SHP77 (cell line): ENCODE measurements around the gene CDX1.

Experiments used
- DNase-seq, 2 experiments: peaks; one replicate each; lab custom pipeline; 2025; lab: John Stamatoyannopoulos, UW

CDX1 gene

DNA sequence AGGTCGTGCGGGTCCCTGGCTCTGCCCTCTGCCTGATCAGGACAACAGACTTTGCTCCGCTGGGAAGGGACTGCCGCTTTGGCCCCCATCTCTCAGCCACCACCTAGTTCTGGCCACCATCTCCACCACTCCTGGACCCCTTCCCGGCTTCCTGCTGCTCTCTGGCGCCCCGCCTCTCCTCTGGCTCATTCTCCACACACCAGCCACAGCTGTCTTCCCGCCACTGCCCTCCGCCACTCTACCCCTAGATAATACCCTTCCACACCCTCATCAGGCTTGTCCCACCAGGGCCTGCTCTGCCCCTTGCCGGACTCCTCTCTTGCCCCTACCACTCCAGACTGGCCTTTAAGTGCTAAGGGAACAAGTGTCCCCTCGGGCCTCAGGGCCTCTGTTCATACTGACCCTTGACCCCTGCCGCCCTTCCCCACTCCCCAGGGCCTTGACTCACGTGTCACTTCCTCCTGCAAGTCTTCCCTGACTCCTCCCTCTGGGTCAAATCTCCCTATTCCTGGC, 3.0 kb upstream of the CDX1 start:
- no peak for DNase-seq

DNA sequence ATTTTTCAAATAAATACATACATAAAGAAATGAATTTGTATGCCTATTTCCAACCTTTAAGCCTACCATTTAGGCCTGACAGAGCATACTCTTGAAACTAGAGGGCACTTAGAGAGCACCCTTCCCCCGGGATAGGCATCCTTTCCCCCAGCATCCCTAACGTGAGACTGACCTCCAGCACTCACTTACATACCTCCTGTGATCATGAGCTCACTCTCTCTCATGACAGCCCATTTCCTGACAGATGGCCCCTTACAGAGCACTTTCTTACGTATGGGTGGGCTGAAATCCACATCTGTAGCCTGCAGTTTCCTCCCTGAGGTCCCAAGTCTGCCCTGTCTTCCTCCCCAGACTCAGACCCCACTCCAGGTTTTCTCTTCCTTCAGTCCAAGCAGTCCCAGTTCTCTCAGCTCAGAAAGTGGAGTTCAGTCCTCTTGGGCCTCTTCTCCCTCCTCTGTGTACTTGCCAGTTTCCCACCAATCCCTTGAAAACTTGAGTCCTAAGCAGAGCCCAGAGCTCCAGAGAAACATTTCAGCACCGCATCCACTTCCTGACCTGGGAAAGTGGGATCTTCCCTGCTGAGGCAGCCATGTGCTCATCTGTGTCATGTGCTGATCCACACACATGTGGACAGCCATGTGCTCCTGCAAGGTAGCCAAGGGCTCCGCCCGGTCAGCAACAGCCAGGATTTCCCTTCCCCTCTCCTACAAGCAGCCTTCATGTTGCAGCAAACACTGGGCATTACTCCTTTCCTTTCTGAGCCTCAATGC, 2.2 kb upstream of the CDX1 start:
- no peak for DNase-seq

DNA sequence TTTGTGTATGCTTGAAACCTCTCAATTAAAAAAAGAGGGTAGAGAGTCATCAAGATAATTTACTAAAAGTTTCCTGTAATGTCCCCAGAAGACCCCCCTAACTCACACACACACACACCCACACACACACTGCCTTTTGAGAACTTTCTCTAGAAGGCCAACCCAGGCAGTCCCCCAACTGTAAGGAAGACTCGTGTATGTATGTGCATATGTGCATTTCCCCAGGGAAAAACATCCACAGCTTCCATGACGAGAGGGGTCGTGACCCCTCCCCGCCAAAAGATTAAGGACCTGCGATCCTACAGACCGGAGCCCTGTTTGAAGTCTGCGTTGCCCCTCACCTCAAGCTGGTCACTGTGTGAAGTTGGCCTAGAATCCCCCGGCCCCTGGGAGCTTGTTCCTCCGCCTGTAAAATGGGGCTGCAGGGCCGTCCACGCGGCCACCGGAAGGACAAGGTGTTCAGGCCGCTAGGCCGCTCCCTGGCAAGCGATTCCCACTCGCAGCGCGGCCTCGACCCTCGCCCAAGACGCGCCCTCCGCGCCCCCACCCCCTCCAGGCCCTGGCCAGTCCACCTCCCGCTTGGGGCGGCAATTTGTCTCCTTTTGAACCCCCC, 435 bp upstream of the CDX1 start:
- no peak for DNase-seq

DNA sequence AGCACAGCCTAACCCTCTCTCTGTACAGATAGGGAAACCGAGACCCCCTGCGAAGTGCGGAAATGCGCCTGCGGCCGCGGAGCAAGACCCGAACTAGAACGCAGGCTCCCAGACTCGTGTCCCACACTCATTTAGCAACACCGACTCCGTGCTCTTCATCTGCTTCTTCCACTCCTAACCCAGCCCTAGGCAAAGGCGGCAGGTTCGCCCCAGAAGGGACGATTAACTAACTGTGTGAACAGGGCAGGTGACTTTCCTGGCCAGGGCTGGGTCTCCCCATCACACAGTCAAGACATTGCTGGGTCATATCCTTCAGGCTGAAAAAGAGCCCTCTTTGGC, 903 bp downstream of the CDX1 start:
- no peak for DNase-seq

DNA sequence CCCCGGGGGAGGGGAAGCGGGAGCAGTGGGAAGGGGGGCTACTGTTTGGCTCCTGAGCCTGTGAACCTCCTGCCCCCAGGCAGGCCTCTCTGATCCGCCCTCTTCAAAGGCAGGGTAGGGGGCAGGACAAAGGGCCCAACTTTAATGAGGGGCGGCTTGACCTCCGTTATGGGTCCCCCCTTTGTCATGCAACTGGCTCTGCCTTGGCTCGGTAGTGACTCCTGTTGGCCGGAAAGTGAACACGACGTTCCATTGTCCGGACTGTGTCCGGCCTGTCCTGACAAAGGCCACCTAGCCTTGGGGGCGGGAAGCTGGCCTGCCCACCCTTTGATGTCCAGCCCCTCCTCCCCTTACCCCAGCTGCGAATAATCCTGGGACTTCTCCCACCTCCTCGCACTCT, 1.3 kb downstream of the CDX1 start:
- DNase-seq: no peak

DNA sequence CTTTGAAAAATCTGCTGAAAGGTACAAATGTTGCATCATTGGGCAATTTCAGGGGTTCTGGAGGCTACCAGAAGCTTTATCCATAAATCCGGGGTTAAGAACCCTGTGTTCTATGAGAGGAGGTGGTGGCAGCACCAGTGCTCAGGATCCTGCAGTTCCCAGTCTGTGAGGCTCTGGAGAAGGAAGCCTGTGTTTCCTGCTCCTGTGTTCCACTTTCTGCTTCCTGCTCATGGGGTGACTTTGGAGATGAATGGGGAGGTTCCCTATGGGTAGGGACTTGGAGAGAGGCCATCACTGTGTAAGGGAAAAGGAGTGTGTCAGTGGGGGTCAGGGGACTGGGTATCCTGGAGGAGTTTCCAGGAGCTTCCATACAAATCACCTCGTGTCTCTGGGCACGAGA, 2.3 kb downstream of the CDX1 start:
- DNase-seq: no peak

DNA sequence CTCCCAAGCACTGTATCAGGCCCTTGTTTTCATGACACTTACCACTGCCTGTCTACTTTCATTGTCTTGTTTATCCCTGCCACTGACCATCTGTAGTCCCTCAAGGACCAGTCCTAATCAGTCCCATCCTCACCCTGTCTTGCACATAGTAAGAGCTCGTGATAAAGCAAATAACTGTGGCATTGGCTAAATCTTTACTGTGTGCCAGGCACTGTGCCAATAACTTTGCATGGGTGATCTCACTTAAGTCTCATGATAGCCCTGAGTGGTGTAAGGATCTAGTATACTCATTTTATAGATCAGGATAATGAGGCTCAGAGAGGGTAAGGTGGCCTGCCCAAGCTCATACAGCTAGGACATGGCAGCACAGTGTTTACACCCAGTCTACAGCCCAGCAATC, 5.6 kb downstream of the CDX1 start:
- no peak for DNase-seq

DNA sequence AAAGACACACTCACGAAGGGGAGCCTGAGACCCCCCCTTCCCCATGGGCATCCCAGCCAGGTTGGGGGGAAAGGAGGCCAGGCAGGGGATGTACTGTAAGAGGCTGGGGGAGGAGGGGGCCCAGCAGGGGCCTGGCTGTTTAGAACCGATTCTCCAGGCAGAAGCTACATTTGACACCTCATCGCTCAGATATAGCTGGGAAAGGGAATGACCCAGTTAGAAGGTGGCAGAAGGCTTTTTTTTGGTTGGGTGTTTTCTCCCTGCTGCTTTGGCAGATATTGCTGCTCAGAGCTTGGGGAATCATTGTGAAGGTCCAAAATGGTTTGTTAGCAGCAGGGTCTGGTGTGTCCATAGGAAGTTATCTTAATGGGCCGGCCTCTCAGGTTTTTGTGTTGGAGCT, 6.0 kb downstream of the CDX1 start:
- DNase-seq: no peak

DNA sequence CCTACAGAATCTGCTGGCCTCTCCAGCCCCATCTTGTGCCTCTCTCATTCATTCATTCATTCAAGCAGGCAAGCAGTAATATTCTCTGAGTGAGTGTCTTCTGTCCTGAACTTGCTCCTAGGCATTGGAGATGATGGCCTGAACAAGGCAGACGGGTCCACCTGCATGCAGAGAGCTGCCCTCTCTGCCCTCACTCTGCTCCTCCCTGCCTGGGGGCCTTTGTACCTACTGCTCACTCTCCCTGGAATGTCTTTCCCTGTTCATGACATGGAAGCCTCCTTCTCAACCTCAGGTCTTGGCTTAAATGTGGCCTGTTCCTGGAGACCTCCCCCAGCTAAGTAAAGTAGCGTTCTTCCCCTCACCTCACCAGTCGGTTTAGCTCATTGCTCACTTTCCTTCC, 6.6 kb downstream of the CDX1 start:
- DNase-seq: no peak

DNA sequence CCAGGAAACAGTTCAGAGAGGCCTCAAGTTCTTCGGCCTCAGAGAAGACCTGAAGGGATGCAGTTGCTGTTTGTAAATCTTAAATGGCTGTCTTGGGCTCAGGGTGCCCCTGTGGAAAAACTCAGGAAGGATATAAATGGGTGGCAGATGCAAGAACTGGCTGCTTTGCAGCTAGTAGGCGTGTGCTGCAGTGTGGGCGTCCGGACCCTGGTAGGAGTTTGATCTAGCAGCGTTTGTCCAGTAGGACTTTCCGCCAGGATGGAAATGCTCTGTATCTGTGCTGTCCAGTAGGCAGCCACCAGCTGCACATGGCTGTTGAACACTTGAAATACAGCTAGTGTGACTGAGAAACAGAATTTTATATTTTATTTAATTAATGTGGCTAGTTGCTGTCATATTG, 7.7 kb downstream of the CDX1 start:
- DNase-seq: no peak

DNA sequence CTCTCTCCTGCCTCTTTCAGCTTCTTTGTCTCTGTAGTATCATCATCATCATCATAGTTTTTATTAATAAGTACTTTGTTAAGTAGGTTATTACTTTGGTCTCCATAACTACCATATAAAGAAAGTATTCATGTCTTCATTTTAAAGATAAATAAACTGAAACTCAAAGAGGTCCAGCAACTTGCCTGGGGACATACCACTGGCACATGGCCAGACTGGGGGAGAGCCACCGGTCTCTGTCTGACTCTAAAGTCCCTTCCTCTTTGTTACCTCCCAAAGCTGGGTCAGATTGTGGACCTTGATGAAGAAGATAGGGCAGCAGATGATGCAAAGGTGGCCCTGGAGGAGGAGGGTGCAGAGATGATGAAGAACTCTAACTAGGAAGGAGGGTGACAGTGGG, 8.5 kb downstream of the CDX1 start:
- DNase-seq: no peak

DNA sequence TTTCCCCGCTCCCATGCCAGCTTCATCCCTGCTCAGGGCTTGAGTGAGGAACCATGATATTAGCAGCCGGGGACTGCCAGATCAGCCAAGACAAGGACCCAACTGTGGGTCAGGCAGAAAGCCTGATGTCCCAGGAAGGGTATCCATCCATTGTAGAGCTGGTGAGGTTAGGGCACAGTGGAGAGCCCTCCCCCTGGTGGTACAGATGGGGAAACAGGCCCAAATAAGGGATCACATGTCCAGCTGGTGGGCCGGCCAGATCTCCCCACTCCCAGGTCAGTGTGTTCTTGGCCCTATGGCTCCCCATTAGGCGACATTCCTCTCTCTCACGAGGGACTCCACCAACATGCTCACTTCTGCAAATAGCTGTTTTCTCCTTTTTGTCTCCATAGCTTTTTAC, 9.0 kb downstream of the CDX1 start:
- no peak for DNase-seq

DNA sequence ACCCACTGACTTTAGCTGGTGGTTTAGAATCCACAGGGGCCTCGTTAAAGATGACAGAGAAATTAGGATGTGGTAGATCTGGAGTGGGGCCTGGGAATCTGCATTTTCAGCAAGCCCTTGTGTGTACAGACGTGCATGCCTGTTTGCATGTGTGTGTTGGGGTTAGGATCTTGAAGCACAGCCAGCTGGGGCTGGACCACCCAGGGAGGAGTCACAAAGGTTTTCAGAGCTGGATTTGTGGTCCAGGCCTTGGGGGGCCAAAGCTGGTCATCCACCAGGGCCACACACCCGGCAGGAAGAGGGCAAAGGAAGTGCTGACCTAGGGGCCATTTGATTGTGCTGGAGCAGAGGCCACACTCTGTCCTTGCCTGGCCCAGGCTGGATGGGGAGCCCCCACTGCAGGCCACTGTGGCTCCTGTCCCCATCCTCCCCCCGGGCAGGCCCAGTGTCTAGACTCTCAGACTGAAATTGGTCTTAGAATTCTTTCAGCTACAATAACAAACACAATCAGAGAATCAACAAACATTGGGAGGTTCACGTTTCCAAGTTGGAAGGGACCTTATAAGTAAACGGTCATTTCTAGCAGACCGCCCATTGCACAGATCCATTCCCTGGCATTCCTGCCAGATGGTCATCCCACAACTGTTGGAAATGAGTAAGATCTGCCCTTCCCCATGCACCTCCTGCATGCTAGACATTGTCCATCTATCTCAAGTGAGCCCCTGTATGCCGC, 10.3 kb downstream of the CDX1 start:
- DNase-seq: no peak

DNA sequence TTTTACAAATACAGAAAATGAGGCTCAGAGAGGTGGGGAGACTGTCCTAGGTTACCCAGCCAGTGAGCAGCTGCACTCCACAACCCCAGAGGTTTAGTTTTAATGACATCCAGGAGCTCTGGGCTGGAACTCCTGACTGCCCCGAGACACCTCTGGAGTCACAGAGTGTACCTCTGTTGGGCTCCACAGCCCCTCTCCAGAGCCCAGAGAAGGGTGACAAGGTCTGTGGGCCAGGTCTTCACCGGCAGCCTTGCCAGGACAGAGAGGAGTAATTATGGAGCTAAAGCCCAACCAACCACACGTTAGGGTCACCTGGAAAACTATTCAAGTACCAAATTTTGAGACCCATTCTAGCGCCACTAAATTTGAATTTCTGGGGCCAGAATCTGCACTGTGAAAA, 11.1 kb downstream of the CDX1 start:
- no peak for DNase-seq

DNA sequence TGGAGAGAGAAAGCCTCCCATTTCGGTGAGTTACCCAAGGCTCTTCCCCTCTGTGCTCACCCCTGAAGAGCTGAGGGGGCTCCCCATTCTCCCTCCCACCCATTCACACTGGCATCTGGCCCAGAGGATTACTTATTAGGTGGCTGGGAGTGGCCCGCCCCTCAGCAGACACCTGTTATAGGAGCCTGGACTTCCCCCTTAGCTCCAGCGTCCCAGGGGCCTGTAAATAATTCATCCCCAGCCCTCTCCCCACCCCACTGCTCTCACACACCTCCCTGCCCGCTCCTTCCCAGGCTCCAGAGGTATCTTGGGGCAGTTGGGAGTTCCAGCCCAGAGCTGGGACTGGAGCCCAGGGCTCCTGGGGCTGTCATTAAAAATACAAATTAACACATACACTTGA, 11.7 kb downstream of the CDX1 start:
- DNase-seq: no peak

DNA sequence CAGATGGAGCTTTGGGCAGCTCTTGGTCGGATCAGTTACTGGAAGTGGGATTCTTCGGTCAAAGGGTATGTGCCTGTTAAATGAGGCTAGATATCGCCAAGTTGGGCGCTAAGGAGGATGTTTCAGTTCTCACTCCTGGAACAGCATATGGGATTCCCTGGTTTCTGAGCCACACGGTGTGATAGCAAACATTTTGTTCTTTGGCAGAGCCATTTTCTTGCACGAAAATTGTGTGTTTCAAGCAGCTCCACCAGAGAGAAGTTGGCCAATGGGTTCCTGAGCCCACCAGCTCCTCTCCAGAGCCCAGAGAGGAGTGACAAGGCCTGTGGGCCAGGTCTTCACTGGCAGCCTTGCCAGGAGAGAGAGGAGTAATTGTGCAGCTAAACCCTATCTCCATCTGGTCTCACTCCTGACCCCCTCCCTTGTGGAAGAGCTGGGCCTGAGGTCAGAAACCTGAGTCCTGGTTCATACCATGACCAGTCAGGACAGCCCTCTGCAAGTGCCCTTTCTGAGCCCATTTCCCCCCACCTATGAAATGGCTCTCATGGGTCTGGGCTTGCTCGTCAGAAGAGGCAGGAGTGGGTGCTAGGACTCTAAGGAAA, 12.5 kb downstream of the CDX1 start:
- DNase-seq: no peak

DNA sequence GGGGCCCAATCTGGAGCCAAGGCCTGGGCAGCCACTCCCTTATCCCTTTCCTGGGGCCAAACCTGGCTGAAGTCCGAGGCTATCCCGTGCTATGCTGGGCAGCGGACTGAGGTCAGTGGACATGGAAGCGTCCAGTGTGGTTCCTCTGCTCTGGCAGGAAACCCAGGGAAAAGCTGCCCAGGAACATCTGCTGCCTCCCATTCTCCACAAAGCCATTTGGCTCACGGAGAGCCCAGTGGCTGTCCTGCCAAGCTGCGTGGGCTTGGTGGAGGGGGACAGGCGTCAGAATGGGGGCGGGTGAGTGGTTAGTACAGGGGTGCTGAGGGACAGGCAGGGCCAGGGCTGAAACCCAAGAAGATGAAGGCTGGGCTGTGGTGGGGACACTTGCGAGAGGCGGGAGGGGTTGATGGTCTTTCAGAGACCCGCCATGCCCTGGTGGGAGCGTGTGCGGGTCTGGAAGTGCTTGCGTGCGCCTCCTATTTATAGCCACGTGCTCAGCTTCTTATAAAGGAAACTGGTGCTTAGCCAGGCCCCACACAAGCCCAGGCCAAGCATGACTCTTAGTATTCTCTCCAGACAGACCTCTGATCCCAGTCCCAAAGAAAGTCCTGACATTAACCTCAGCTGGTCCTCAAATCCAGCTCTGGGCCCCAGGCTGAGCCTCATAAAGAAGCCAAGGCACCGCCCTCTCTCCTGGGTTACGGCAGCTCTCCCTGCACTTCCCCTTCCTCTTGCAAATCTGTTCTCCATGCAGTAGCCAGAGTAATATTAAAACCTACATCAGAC, 13.9 kb downstream of the CDX1 start:
- no peak for DNase-seq

DNA sequence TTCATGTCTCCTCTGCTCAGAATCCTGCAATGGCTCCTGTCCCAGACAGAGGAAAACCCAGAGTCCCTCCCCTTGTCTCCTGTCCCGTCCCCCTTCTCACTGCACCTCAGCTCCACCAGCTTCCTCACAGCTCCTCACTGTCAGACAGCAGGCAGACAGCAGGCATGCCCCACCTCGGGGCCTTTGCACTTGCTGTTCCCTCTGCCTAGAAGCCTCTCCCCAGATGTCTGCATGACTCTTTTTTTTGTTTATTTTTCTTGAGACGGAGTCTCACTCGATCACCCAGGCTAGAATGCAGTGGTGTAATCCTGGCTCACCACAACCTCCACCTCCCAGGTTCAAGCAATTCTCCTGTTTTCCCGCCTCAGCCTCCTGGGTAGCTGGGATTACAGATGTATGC, 14.4 kb downstream of the CDX1 start:
- no peak for DNase-seq

DNA sequence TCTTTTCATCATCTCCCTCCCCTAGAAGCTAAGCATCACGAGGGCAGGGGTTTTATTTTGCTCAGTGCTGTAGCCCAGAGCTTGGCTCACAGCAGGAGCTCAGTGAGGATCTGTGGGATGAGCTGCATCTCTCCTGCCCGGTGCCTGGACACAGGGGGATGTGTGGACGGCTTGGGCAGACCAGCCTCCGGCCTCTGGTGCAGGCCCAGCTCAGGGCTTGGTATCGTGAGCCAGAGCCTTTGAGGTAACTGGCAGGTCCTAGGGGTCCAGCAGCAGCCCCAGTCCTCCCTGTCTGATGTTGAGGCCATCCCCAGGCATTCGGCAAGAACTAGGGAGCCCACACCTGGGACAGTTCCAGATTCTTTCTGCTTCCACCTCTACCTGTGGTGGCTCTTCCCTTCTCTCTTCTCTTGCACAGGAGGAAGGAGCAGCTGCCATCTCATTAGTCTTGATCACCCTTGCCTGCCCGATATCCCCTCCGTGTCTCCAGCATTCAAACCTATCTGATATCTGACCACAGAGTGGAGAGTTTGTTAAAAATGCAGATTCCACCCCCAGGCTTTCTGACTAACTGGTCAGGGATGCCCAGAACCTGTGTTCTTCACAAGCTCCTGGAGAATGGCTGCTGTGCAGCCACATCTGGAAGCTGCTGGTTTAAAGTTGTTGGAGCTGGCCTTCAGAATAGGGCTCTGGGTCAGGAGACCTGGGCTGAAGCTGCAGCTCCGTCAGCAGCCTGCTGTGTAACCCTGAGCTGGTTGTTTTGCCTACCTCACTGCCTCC, 15.4 kb downstream of the CDX1 start:
- no peak for DNase-seq

DNA sequence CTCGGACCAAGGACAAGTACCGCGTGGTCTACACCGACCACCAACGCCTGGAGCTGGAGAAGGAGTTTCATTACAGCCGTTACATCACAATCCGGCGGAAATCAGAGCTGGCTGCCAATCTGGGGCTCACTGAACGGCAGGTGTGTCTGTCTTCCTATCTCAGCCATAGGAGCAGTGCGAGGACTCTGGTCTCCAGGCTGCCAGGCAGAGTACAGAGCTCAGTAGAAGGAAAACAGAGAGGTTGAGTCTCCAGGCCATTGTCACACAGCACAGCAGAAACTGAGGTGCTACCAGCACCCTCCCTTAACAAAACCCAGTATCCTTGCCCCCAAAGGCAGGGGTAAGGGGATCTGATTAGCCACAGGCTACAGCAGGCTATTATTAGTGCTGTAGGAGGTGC, 16.2 kb downstream of the CDX1 start:
- DNase-seq: no peak

DNA sequence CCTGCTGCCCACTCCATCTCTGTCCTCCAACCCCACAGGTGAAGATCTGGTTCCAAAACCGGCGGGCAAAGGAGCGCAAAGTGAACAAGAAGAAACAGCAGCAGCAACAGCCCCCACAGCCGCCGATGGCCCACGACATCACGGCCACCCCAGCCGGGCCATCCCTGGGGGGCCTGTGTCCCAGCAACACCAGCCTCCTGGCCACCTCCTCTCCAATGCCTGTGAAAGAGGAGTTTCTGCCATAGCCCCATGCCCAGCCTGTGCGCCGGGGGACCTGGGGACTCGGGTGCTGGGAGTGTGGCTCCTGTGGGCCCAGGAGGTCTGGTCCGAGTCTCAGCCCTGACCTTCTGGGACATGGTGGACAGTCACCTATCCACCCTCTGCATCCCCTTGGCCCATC, 16.9 kb downstream of the CDX1 start:
- DNase-seq: no peak
